GM18520 (cell line): ENCODE measurements around the gene SH3D21.
A peak's percentile ranks its signal among the peaks of the same experiment; 100 is the strongest.

Experiments used
- ATAC-seq: cut with Tn5 transposase; IDR thresholded peaks from one replicate; pipeline ENCODE4 v1.9.1; 2021; ENCODE audit not compliant: unreplicated experiment

Gene SH3D21

DNA sequence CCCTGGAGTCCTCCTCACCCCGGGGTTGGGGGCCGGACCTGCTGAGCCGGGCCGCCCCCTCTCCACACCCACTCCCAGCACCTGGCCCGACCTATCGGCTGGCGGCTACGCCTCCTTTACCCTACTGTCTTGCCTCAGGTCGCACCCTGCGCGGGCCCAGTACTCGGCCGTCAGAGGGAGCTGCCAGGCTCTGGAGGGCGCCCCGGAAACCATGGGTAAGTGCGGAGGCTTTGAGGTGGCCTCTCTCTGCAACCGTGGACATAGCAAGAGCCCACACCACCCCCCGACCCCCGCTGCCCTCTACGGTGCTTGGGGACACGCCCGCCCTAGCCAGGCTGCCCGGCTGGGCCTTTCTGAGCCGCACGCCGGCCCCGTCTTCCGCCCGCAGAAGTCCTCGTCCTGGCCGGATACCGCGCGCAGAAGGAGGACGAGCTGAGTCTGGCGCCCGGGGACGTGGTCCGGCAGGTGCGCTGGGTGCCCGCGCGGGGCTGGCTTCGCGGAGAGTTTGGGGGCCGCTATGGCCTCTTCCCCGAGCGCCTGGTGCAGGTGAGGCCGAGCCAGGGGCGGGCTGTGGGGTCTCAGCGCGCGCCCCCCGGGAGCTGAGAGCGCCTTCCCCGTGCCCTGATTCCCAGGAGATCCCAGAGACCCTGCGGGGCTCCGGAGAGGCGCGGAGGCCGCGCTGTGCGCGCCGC is at the start of gene SH3D21:
Gene SH3D21, plus strand, starts transcription at position 159 of the 692 bp plus-strand sequence. Its CDS starts 53 bp downstream, at position 212.
- ATAC-seq: peak; percentile 13

DNA sequence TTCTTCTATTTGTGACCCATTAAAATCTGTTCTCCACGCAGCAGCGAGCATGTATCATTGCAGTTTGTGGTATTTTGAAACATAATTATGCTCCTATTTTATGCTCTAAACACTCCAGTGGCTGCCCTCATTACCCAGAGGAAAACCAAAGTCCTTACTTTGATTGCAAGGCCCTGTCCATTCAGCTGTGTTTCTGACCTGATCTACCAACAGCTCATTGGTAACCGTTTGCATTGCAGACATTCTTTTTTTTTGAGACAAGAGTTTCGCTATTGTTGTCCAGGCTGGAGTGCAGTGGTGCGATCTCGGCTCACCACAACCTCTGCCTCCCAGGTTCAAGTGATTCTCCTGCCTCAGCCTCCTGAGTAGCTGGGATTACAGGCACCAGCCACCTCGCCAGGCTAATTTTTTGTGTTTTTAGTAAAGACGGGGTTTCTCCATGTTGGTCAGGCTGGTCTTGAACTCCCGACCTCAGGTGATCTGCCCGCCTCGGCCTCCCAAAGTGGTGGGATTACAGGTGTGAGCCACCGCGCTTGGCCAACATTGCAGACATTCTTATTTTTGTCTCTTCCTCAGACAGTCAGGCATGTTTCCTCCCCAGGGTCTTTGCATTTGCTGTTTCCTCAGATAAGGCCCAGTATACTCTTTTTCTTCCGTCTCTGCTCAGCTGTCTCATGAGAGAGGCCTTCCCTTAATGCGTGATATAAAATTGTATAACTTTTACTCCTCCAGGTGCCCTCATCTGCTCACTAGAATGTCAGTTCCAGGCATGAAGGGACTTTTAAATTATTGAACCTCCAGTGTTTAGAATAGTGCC is 49.4 kb upstream of the SH3D21 start:
- no peak for ATAC-seq

DNA sequence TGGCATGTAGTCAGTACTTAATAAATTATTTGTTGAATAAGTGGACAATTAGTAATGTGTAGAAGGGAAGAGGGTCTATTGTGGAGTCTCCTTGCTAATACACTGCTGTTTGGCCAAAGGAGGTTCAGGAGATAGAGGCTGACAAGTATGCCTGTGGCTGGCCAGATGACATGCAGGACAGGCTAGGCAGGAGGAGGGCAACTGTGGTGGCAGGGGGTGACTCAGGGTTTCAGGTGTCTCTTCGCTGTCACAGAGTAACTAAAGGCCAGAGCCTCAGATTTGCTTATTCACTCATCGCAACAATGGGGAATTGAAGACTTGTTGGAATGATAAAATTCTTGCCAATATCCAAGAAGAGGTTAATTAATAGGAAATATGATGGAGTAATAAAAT is 48.8 kb upstream of the SH3D21 start:
- ATAC-seq: no peak

DNA sequence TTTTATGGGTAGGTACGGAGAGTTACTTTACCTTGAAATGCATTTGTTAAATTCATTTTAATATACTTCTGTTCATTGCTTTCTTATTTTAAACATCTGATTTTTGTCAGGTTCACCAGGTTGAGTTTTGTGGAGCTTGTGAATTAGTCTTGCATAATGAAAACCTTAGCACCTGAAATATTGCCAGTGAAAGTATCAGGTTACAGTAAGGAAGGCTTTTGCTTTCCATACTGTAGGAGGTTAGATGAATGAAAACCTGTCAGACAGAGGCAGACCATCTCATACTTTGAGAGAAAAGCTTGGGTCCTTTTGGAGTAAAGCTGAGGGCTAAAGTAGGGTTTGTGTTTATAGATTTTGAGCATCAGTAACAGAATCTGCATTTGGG is 47.2 kb upstream of the SH3D21 start:
- ATAC-seq: no peak

DNA sequence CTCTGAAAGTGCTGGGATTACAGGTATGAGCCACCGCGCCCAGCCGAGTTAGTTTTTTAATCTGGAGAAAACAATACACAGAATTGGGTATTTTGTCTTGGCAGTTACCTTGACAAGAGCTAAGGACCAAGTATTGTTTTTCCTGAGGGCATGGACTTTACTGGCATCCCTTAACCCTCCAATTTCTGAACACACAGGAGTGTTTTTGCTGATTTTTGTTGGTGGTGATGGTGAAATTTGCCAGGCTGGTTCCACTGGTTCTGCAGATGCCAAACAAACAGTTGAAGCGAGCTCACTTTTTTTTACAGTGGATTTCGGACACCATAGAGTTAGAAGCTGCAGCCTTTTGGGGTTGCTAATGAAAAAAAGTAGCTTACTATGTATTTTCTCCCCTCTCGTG is 37.2 kb upstream of the SH3D21 start:
- no peak for ATAC-seq

DNA sequence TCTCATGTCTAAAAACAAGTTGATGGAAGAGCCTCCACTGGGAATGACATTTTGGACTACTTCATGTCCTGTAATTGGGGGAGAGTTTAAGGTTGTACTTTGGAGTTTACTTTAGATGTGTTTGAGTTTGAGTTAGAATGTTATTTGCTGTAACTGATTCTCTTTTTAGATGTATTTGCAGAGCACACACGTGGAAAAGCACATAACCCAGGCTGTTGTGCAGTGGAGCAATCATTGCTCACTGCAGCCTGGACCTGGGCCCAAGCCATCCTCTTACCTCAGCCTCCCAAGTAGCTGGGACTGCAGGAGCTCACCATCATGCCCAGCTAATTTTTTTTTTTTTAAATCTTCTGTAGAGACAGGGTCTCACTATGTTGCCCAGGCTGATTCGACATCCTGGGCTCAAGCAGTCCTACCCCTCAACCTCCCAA is 36.7 kb upstream of the SH3D21 start:
- no peak for ATAC-seq

DNA sequence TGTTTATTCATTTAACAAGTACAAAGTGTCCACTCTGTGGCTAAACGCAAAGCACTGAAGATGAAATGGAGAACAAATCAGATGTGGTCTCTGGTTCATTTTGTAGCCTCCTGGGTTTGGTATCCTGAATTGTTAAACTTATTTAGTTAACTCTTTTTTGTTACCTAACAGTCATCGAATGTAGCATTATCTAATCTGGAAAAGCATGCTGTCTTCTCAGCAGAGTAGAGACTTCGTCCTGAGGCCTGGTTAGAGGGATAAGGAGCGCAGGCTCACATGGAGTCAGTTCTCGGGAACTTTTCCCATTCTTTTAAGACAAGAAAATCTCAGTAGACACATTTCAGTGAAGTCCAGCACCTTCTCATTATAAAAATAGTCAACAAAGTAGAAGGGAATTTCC is 33.1 kb upstream of the SH3D21 start:
- ATAC-seq: no peak

DNA sequence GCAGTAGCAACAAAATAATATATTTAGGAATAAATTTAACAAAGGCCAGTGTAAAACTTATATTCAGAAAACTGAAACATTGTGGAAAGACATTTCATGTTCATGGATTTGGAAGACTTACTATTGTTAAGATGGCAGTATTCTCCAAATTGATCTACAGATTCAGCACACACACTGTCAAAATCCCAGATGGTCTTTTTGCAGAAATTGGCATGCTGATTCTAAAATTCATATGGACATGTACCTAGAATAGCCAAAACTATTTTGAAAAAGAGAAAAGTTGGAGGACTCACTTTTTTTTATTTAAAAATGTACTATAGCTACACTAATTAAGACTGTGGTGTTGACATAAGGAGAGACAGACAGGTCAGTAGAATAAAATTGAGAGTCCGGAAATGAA is 32.0 kb upstream of the SH3D21 start:
- ATAC-seq: no peak

DNA sequence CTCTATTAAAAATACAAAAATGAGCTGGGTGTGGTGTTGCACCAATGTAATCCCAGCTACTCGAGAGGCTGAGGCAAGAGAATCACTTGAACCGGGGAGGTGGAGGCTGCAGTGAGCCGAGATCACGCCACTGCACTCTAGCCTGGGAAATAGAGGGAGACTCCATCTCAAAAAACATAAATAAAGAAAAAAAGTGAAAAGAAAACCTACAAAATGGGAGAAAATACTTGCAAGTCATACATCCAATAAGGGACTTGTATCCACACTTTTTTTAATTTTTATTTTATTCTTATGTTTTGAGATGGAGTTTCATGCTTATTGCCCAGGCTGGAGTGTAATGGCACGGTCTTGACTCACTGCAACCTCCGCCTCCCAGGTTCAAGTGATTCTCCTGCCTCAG is 29.5 kb upstream of the SH3D21 start:
- no peak for ATAC-seq

DNA sequence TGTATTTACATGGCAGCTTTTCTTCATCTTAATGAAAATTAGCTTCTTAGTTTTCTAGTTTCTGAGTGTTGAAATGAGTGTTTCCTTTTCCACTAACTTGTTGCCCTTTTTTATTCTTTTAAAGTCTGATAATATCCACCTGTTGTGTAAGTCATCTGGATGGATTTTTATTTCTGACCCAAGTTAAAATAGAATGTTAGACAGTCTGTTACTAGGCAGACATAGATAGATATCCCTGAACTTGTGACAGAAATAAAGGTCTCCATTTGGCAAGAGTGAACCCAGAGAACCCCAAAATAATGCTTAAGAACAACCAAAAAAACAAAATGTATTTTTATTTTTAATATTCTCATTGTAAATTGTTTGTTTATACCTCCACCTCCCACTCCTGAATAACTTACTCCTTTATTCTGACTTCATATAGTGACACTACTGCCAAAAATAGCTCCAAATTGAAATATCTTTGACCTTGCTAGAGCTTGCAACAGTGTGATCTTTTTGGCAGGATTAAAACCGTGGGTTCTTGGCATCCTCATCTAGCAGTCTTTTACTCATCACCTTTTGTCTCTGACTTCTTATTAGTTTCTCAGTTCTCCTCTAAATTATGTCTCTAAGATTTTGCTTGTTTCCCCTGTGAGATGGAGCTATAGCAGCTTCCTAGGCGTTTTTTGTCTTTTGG is 26.9 kb upstream of the SH3D21 start:
- ATAC-seq: no peak

DNA sequence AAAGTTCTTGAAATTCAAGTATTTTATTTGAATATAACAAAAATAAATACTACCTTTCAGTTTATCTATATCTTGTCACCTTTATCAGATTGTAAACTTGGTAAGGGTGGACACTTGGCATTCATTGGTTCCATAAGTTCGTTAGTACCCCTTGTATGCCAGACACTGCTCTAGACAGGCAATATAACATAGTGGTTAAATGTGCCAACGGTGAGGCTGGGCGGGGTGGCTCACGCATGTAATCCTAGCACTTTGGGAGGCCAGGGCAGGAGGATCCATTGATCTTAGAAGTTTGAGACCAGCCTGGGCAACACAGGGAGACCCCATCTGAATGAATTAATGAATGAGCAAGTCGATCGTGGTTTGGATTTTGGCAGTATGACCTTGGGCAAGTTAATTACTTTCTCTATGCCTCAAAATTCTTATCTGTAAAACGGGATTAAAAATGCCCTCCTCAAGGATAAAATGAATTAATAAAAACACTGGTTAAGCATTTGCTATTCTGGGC is 26.3 kb upstream of the SH3D21 start:
- no peak for ATAC-seq

DNA sequence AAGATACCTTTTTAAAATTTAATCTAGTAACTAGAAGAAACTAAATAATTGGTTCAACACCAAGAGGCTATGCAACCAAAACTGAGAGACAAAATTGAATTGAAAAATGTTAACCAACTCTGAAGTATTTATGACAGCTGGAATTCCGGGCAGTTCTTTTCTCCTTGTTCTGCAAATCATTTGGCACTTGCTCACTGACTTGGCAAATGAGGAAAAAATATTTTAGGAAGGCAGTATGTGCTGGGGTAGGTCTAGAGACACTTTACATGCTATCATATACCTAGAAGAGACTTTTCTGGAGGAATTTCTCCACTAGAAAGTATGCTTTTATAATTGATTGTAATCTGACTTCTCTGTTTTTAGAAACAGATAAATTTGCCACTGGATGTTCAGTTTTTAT is 22.1 kb upstream of the SH3D21 start:
- no peak for ATAC-seq

DNA sequence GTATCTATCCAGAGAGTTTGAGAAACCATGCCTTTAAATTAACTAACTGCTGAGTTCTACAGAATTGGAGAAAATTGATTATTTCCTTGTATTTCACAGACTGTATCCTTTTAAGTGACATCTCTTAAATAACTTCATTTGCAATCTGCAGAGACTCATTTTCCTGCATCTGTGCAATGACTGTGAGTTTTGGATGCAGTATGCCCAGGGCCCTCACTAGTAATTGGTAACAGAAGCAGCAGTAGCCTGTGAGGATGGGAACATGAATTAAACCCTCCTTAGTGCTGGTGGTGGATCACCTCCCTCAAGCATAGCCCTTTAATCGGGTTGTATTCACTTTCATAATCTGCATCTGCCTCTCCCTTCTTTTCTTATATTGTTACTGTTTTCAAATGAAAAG is 21.7 kb upstream of the SH3D21 start:
- no peak for ATAC-seq

DNA sequence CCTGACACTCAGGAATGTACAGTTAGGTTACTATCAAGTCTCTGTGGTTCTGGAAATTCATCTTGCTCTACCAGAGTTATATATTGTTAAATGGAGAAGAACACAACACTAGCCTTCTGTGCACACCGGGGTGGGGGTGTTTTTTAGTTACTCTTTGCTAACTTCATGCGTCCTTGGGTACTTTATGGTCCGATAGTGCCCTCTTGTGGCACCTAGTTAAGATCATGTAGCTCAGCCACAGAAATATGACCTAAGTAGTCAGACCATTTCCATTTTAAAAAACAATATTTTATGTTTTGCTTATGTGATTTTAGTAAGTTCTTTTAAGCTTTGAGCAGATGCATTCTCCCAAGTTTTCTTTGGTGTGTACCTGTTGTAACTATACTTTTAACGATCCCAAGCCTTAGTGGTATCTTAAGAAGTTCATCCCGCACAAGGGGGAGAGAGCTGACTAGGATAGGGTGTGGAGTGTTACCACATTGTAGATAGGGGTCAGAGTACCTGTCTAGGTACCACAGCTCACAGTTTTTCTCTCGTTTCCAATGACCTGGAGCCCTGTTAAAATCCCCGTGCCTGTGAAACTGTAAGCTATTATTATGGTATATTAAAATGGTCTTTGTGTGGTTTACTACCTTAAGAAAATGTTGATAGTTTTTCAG is 20.6 kb upstream of the SH3D21 start:
- ATAC-seq: no peak

DNA sequence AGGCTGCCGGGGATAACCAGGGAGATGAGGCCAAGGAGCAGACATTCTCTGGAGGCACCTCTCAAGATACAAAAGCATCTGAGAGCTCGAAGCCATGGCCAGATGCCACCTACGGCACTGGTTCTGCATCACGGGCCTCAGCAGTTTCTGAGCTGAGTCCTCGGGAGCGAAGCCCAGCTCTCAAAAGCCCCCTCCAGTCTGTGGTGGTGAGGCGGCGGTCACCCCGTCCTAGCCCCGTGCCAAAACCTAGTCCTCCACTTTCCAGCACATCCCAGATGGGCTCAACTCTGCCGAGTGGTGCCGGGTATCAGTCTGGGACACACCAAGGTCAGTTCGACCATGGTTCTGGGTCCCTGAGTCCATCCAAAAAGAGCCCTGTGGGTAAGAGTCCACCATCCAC is 19.4 kb upstream of the SH3D21 start:
- no peak for ATAC-seq

DNA sequence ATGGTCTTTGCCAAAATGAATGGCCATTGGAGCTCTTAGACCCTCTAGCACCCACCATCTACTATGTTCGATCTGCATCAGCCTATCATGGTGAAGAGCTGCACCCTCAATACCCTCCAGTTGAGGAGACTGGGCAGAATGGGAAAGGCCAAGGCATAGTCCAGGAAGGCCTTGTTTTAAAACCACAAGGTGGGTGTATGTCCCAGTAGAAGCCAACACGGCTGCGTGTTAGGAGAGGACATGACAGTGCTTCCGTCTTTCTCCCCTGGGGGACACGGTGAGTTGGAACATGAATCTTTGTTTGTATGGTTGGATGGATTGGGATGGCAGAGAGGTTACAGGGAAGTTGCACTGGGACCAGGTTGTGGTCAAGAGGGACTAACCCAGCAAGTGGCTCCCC is 18.6 kb upstream of the SH3D21 start:
- ATAC-seq: no peak

DNA sequence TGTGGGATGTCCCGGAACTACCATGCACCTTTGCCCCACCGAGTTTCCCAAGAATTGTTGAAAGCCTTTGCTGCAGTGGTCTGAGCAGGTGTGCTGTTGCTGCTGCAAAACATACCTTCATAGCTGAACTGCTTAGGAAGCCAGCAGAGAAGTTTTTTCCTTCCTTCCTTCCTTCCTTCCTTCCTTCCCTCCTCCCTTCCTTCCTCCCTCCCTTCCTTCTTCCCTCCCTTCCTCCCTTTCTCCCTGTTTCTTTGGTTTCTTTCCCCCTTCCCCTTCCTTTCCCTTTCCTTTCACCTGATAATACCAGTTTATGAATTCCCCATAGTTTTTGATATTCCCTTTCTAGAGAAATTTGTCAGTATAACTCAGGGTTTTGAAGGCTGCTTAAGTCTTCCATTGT is 10.8 kb upstream of the SH3D21 start:
- no peak for ATAC-seq

DNA sequence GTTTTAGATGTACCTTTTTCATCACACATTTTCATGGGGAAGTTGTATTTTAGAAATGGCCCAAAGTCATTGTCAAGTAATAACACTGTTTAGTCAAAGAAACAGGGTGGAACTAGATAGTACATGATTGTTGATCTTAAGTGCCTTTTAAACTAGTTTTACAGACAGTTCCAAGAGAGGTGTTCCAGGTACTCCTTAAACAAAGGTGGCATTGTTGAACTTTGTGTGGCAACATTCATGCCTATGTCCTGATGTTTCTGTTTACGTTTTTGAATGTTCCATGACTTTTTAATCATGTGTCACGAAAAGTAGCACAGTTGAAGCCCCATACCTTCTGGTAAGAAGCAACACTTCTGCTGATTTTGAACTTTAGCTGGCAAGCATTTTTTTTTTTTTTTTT is 9.1 kb upstream of the SH3D21 start:
- ATAC-seq: no peak

DNA sequence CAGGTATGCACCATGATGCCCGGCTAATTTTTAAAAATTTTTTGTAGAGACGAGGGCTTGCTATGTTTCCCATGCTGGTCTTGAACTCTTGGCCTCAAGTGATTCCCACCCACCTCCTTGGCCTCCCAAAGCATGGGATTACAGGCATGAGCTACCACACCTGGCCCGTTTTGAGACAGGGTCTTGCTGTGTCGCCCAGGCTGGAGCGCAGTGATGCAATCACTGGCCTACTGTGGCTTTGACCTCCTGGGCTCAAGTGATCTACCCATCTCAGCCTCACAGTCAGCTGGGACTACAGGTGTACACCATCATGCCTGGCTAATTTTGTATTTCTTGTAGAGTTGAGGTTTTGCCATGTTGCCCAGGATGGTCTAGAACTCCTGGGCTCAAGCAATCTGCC is 7.5 kb upstream of the SH3D21 start:
- ATAC-seq: no peak

DNA sequence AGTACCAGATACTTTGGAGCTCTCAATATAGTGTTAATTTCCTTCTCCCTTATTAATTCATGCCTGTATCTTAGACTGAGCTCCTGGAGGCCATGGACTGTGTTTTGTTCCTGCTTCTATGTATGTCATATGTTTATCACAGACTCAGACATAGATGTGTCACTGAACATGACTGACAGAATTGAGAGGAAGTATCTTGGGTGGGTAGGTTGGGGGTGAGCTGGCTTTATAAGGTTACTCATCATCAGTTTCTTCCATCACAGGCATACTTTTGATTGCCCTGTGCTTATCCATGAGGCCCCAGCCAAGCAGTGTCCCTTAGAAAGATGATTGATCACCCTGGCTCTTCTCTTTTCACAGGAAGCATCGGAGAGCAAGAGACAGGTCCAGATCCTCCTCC is 5.6 kb upstream of the SH3D21 start:
- ATAC-seq: no peak

DNA sequence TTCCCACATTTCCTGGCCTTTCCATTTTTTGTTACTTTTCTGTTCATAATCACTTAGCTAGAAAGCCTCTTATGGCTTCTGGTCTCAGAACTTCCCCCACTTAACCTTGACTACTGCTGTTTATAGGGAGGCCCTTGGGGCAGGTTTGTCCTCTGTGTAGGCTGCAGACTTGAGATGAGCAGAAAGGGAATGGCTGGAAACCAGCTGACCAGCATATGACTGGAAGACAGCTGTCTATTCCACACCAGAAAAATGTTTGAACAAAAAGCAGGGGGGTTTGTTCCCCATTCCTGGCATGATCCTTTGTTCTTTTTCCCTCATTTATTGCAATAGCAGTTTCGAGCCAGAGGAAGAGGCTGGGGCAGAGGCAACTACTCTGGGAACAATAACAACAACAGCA is 4.9 kb upstream of the SH3D21 start:
- no peak for ATAC-seq
